GM12878 (cell line): ENCODE data around the gene ZNF618. TPM values are rescaled to one million over a fixed set of nuclear protein-coding genes. Genes with fewer than 3 reads are reported as not detected.

ENCODE experiments used
- ATAC-seq: fragments of 200-7000 bp; cut with Tn5 transposase; 3 replicates; pipeline ENCODE4 v1.9.1; 2020; ENCODE audit warnings: mild to moderate bottlenecking, moderate library complexity
- BruUV-seq: library from RNA; stranded (reverse); fragments of 400-500 nt; replicated peaks from 2 replicates; lab custom pipeline; 2021; lab: Mats Ljungman, UMichigan
- CTCF ChIA-PET: fragments of 300-600 bp; sonication (Branson Sonifier 250); formaldehyde crosslinking; extraction: SDS; loops from one replicate; lab custom pipeline; 2021; ENCODE audit warnings: inconsistent platforms; lab: Yijun Ruan, JAX
- POLR2A ChIA-PET: fragments of 350-600 bp; formaldehyde crosslinking; extraction: SDS; loops from one replicate; lab custom pipeline; 2021; ENCODE audit warnings: inconsistent platforms; lab: Charles Lee
- RAD21 ChIA-PET: fragments of 300-600 bp; sonication (Branson Sonifier 250); formaldehyde crosslinking; loops from one replicate; lab custom pipeline; 2023; ENCODE audit warnings: antibody characterized with exemption; ENCODE audit not compliant: unreplicated experiment; lab: Charles Lee
- SMC1A ChIA-PET: fragments of 300-600 bp; sonication (Branson Sonifier 250); formaldehyde crosslinking; loops from one replicate; lab custom pipeline; 2023; ENCODE audit not compliant: unreplicated experiment, uncharacterized antibody; lab: Charles Lee
- DNase-seq: peaks from one replicate; pipeline ENCODE4 v3.0.0-alpha.2; 2011; ENCODE audit warnings: low read depth, low spot score
- FAIRE-seq: peaks from 3 replicates; lab custom pipeline; 2011; peaks lifted over from hg19 to GRCh38; lab: Jason Lieb, UNC
- H2AFZ ChIP-seq: 2 replicates; pipeline ENCODE4 v1.6.0; 2011; ENCODE audit warnings: low read depth, low read length, control low read depth; ENCODE audit not compliant: control insufficient read depth
- H3K27ac ChIP-seq: 2 replicates; pipeline ENCODE4 v1.5.1; 2011; ENCODE audit warnings: control low read depth; ENCODE audit not compliant: control insufficient read depth, insufficient read depth
- H3K27me3 ChIP-seq, 2 experiments: replicated peaks in 1 of 2; 2 replicates each; pipeline versions ENCODE4 v1.6.0 to v1.6.1; 2011; ENCODE audit warnings: low read length in 1 of 2; ENCODE audit not compliant: control insufficient read depth in 2 of 2, insufficient read depth in 2 of 2
- H3K36me3 ChIP-seq, 2 experiments: 2 replicates each; pipeline ENCODE4 v1.5.1; 2011; ENCODE audit warnings: low read length in 1 of 2; ENCODE audit not compliant: control insufficient read depth in 2 of 2, insufficient read depth in 2 of 2
- H3K4me1 ChIP-seq: 2 replicates; pipeline ENCODE4 v1.6.1; 2011; ENCODE audit warnings: mild to moderate bottlenecking, low read length, moderate library complexity, mixed read lengths; ENCODE audit not compliant: control insufficient read depth, insufficient read depth
- H3K4me2 ChIP-seq: 2 replicates; pipeline ENCODE4 v1.6.0; 2011; ENCODE audit warnings: control low read depth; ENCODE audit not compliant: control insufficient read depth, insufficient read depth
- H3K4me3 ChIP-seq: fragments of 200-600 bp; sonication (generic); 2 replicates; pipeline ENCODE4 v1.5.1; 2016
- H3K79me2 ChIP-seq: 2 replicates; pipeline ENCODE4 v1.6.0; 2011; ENCODE audit warnings: low read length; ENCODE audit not compliant: control insufficient read depth, insufficient read depth
- H3K9ac ChIP-seq: 2 replicates; pipeline ENCODE4 v1.8.0; 2011; ENCODE audit warnings: low read length, control low read depth, mixed read lengths; ENCODE audit not compliant: control insufficient read depth, insufficient read depth
- H3K9me3 ChIP-seq: replicated peaks from 3 replicates; pipeline ENCODE4 v1.5.1; 2011; ENCODE audit warnings: mild to moderate bottlenecking, low read length; ENCODE audit not compliant: control insufficient read depth, insufficient read depth
- H4K20me1 ChIP-seq: 2 replicates; pipeline ENCODE4 v1.6.0; 2011; ENCODE audit not compliant: control insufficient read depth, insufficient read depth
- CREB1 ChIP-seq: IDR thresholded peaks from 2 replicates; pipeline ENCODE4 v1.6.1; 2012; ENCODE audit warnings: low read depth, mild to moderate bottlenecking, inconsistent platforms
- CREM ChIP-seq: IDR thresholded peaks from 2 replicates; pipeline ENCODE4 v1.6.1; 2014; ENCODE audit warnings: antibody characterized with exemption, low read depth
- EED ChIP-seq: sonication (generic); IDR thresholded peaks from 2 replicates; pipeline ENCODE4 v1.6.1; 2016; ENCODE audit warnings: antibody characterized with exemption, low read depth
- GABPA ChIP-seq: IDR thresholded peaks from 2 replicates; pipeline ENCODE4 v1.6.1; 2014; ENCODE audit warnings: antibody characterized with exemption, low read depth, mild to moderate bottlenecking, inconsistent platforms
- IRF4 ChIP-seq: IDR thresholded peaks from 2 replicates; pipeline ENCODE4 v1.6.1; 2011; ENCODE audit warnings: low read depth, low read length
- JUNB ChIP-seq: IDR thresholded peaks from 2 replicates; pipeline ENCODE4 v1.6.1; 2016; ENCODE audit warnings: antibody characterized with exemption, mild to moderate bottlenecking
- NFYB ChIP-seq: IDR thresholded peaks from 2 replicates; pipeline ENCODE4 v1.6.1; 2011; ENCODE audit warnings: low read depth, mild to moderate bottlenecking, low read length, improper control_type of control experiment, moderate library complexity; ENCODE audit not compliant: insufficient read depth
- NR2C1 ChIP-seq: fragments of 450-650 bp; IDR thresholded peaks from 2 replicates; pipeline ENCODE4 v1.6.1; 2017; ENCODE audit warnings: antibody characterized with exemption, mild to moderate bottlenecking, moderate library complexity
- RELB ChIP-seq: fragments of 450-650 bp; IDR thresholded peaks from 2 replicates; pipeline ENCODE4 v1.6.1; 2017; ENCODE audit warnings: low read depth, mild to moderate bottlenecking, moderate library complexity
- SMARCA5 ChIP-seq: fragments of 450-650 bp; IDR thresholded peaks from 2 replicates; pipeline ENCODE4 v1.6.1; 2017; ENCODE audit warnings: mild to moderate bottlenecking
- YY1 ChIP-seq: IDR thresholded peaks from 2 replicates; pipeline ENCODE4 v1.6.1; 2011; ENCODE audit warnings: low read depth, mild to moderate bottlenecking, low read length
- ZNF24 ChIP-seq: fragments of 450-650 bp; IDR thresholded peaks from 2 replicates; pipeline ENCODE4 v1.6.1; 2017; ENCODE audit warnings: antibody characterized with exemption, mild to moderate bottlenecking
- WGBS: methylation state at CpG from one replicate; pipeline ENCODE4 v1.1.6; 2016; ENCODE audit warnings: low lambda C conversion rate; ENCODE audit not compliant: insufficient replicate concordance, insufficient coverage; ENCODE audit errors: missing lambda C conversion rate; 5-methylcytosine and 5-hydroxymethylcytosine counted together
- in situ Hi-C: fragments of 300-500 bp; cut with MboI; formaldehyde crosslinking; loops from 9 replicates; pipeline ENCODE4 v1.14.3; 2018; ENCODE audit warnings: mixed read lengths
- intact Hi-C: fragments of 100-400 bp; cut with micrococcal nuclease; formaldehyde crosslinking; loops from one replicate; pipeline ENCODE4 v1.14.2; 2022; ENCODE audit not compliant: unreplicated experiment
- polyA plus RNA-seq, 11 experiments: library from polyadenylated mRNA; depleted of rRNA in 4 of 11; unstranded in 6 of 11; stranded (reverse) in 5 of 11; fragments of >200 nt; fragmentation: Nextera tagmentation in 4 of 11; fragmentation: Illumina TruSeq in 1 of 11; extraction: Ambion mirVana in 4 of 11; extraction: Trizol in 1 of 11; gene quantifications; 1 replicate in 1 of 11; 2 replicates in 10 of 11; pipeline versions ENCODE4 v1.2.1 to v1.2.3, GENCODE V29; 2011 to 2016; ENCODE audit warnings: inconsistent platforms in 2 of 11, missing spikeins in 2 of 11, low read depth in 1 of 11
- total RNA-seq, 4 experiments: library from RNA; depleted of rRNA in 3 of 4; stranded (reverse); fragments of >200 nt in 3 of 4; fragmentation: Illumina TruSeq in 1 of 4; extraction: Trizol in 1 of 4; gene quantifications; 2 replicates each; pipeline versions ENCODE4 v1.2.1 to v1.2.3, GENCODE V29; 2013 to 2021
- TF ChIP-seq, protein P1 (sequence below): IDR thresholded peaks from 2 replicates; pipeline ENCODE4 v1.6.1; 2011; ENCODE audit warnings: low read depth, mild to moderate bottlenecking, low read length, moderate library complexity, borderline replicate concordance; ENCODE audit errors: extremely low read depth
- TF ChIP-seq, protein P2 (sequence below): IDR thresholded peaks from 2 replicates; pipeline ENCODE4 v1.6.1; 2011; ENCODE audit warnings: borderline replicate concordance, low read depth, mild to moderate bottlenecking, moderate library complexity, mixed read lengths, low read length; ENCODE audit not compliant: insufficient read depth; ENCODE audit errors: extremely low read length
- TF ChIP-seq, protein P3 (sequence below): IDR thresholded peaks from 2 replicates; pipeline ENCODE4 v1.6.1; 2011; ENCODE audit warnings: borderline replicate concordance, low read depth, mild to moderate bottlenecking, moderate library complexity, low read length; ENCODE audit not compliant: insufficient read depth, poor library complexity, severe bottlenecking

ZNF618 gene
- total and polyA plus RNA-seq, 10 of the 15 experiments (the other 5 are each of a cell fraction or from before 2014, with no cell fraction given) = 0.01 to 0.24 (median 0.06) TPM; not detected in 2

DNA sequence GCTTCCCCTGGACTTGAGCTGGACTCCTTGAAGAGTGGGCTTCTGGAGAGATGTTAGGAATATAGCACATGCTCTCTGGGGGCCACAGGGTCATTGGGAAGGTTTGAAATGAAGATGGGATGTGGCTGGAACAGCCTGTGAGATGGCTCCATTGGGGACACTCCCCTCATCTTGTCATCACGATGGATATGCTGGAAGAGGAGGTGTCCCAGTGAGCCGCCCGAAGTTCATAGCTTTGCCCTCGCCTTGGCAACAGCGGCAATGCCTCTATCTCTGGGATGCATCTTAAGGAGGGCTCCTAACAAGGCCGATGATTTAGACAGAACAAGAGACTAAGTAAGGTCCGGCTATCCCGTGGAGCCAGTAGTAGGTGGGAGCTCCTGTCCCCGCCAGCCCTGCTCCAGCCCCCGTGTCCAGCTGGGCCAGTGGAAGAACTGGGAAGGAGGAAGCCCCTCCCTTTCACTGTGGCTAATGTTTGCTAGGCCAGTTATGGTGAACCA lies 178.1 kb downstream of the ZNF618 start:
- Histone ChIP-seq H3K9me3 (no peaks in the 10 kb centered on the region), H2AFZ (no peak overlapping the region), H3K4me1 (no peaks in the 10 kb centered on the region), H4K20me1 (no peaks in the 10 kb centered on the region)
- POLR2A ChIA-PET = no interaction called here
- DNase-seq = no peak
- no peak for ATAC-seq
- intact Hi-C loops = no loop called here
- WGBS = 46% methylated on average over 10 of the region's 10 CpGs
- no TSS peak for BruUV-seq
- TF ChIP-seq IRF4 = no peak
- TF ChIP-seq ZNF24 = no peak
- TF ChIP-seq CREM = no peak
- TF ChIP-seq, all 136 proteins: peak for 0
- H3K27me3 ChIP-seq = no peaks in the 10 kb centered on the region
- no peak overlapping the region for H3K9ac ChIP-seq
- CTCF ChIA-PET = no interaction called here
- no peak overlapping the region for H3K27ac ChIP-seq
- FAIRE-seq = no peak
- no peak overlapping the region for H3K4me3 ChIP-seq
- no peak overlapping the region for H3K4me2 ChIP-seq
- no peaks in the 10 kb centered on the region for H3K79me2 ChIP-seq
- in situ Hi-C loops = no loop called here
- RAD21 ChIA-PET = no interaction called here
- no peaks in the 10 kb centered on the region for H3K36me3 ChIP-seq
- SMC1A ChIA-PET = no interaction called here

GRCh38 chr9:114055061-114055460 lies 179.0 kb downstream of the ZNF618 start:
- no peaks in the 10 kb centered on the region for H3K79me2 ChIP-seq
- SMC1A ChIA-PET = no interaction called here
- no peaks in the 10 kb centered on the region for H3K27me3 ChIP-seq
- CTCF ChIA-PET = no interaction called here
- RAD21 ChIA-PET = no interaction called here
- in situ Hi-C loops (no loop called here), intact Hi-C loops (no loop called here)
- DNase-seq (no peak), ATAC-seq (no peak), FAIRE-seq (no peak)
- no peaks in the 10 kb centered on the region for H4K20me1 ChIP-seq
- H3K27ac ChIP-seq = no peak overlapping the region
- H3K9me3 ChIP-seq = no peaks in the 10 kb centered on the region
- no TSS peak for BruUV-seq
- H3K9ac ChIP-seq = no peak overlapping the region
- H3K4me2 ChIP-seq = no peak overlapping the region
- no peaks in the 10 kb centered on the region for H3K4me1 ChIP-seq
- no peaks in the 10 kb centered on the region for H3K36me3 ChIP-seq
- POLR2A ChIA-PET = no interaction called here
- no peak overlapping the region for H3K4me3 ChIP-seq
- 73% methylated on average over 17 of the region's 18 CpGs for whole genome bisulfite sequencing
- H2AFZ ChIP-seq = no peak overlapping the region
- TF ChIP-seq JUNB = no peak
- TF ChIP-seq, protein P1, sequence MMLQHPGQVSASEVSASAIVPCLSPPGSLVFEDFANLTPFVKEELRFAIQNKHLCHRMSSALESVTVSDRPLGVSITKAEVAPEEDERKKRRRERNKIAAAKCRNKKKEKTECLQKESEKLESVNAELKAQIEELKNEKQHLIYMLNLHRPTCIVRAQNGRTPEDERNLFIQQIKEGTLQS = no peak
- no peak for TF ChIP-seq RELB
- TF ChIP-seq EED = no peak
- TF ChIP-seq NR2C1 = no peak
- TF ChIP-seq, protein P2, sequence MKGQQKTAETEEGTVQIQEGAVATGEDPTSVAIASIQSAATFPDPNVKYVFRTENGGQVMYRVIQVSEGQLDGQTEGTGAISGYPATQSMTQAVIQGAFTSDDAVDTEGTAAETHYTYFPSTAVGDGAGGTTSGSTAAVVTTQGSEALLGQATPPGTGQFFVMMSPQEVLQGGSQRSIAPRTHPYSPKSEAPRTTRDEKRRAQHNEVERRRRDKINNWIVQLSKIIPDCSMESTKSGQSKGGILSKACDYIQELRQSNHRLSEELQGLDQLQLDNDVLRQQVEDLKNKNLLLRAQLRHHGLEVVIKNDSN = no peak
- TF ChIP-seq SMARCA5 = no peak
- TF ChIP-seq YY1 = no peak
- TF ChIP-seq NFYB = no peak
- TF ChIP-seq CREB1 = no peak
- TF ChIP-seq, protein P3, sequence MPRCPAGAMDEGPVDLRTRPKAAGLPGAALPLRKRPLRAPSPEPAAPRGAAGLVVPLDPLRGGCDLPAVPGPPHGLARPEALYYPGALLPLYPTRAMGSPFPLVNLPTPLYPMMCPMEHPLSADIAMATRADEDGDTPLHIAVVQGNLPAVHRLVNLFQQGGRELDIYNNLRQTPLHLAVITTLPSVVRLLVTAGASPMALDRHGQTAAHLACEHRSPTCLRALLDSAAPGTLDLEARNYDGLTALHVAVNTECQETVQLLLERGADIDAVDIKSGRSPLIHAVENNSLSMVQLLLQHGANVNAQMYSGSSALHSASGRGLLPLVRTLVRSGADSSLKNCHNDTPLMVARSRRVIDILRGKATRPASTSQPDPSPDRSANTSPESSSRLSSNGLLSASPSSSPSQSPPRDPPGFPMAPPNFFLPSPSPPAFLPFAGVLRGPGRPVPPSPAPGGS = no peak
- no peak for TF ChIP-seq ZNF24
- TF ChIP-seq GABPA = no peak
